SK-N-SH (cell line): Measurements from ENCODE around the gene FGGY.

Experiments
- CTCF ChIP-seq: fragments of 200-600 bp; sonication (generic); IDR thresholded peaks from 2 replicates; pipeline ENCODE4 v1.6.1; 2017; ENCODE audit warnings: antibody characterized with exemption, mild to moderate bottlenecking, moderate library complexity
- JUND ChIP-seq: IDR thresholded peaks from 2 replicates; pipeline ENCODE4 v1.4.0; 2012
- POLR2AphosphoS5 ChIP-seq: IDR thresholded peaks from 2 replicates; pipeline ENCODE4 v1.6.1; 2012; ENCODE audit warnings: low read depth, low read length
- RAD21 ChIP-seq: IDR thresholded peaks from 2 replicates; pipeline ENCODE4 v1.6.1; 2012; ENCODE audit warnings: mild to moderate bottlenecking, low read length
- YY1 ChIP-seq: IDR thresholded peaks from 2 replicates; pipeline ENCODE4 v1.4.0; 2012; ENCODE audit warnings: low read depth, mild to moderate bottlenecking

GRCh38 chr1:59751004-59751395 is 454.1 kb downstream of the FGGY start:
- no peak for TF ChIP-seq CTCF
- TF ChIP-seq JUND = no peak
- TF ChIP-seq POLR2AphosphoS5 = no peak
- TF ChIP-seq RAD21 = no peak
- no peak for TF ChIP-seq YY1
